Vagina (tissue), 2 donors: ENCODE results near the gene RHEBL1. TPM values are rescaled to one million over a fixed set of nuclear protein-coding genes. Genes with fewer than 3 reads are reported as not detected.

Experiments
- DNase-seq, 2 donors: peaks; one replicate each; pipeline ENCODE4 v3.0.0-alpha.2; 2017; ENCODE audit errors: extremely low spot score in 2 of 2
- H3K27ac ChIP-seq: fragments of 200-600 bp; sonication (generic); one replicate; pipeline ENCODE4 v1.5.1; 2019
- H3K27me3 ChIP-seq: fragments of 200-600 bp; sonication (generic); one replicate; pipeline ENCODE4 v1.5.1; 2019
- H3K36me3 ChIP-seq, 2 donors: fragments of 200-600 bp; sonication (generic); one replicate each; pipeline ENCODE4 v1.5.1; 2017 to 2019
- H3K4me1 ChIP-seq: fragments of 200-600 bp; sonication (generic); one replicate; pipeline ENCODE4 v1.5.1; 2019
- H3K4me3 ChIP-seq, 2 donors: fragments of 200-600 bp; sonication (generic); 1 replicate in 1 of 2; 2 replicates in 1 of 2; pipeline ENCODE4 v1.5.1; 2016 to 2019
- H3K9me3 ChIP-seq: fragments of 200-600 bp; sonication (generic); one replicate; pipeline ENCODE4 v1.5.1; 2019
- CTCF ChIP-seq, 3 experiments: fragments of 450-650 bp in 2 of 3; fragments of 200-600 bp in 1 of 3; sonication (generic) in 1 of 3; IDR thresholded peaks; one replicate each; pipeline ENCODE4 v1.5.1; 2017 to 2019; ENCODE audit warnings: antibody characterized with exemption in 3 of 3, mild to moderate bottlenecking in 2 of 3, moderate library complexity in 2 of 3
- POLR2A ChIP-seq, 2 donors: fragments of 450-650 bp; IDR thresholded peaks; one replicate each; pipeline ENCODE4 v1.6.1; 2017; ENCODE audit warnings: antibody characterized with exemption in 2 of 2, mild to moderate bottlenecking in 2 of 2, moderate library complexity in 2 of 2
- POLR2AphosphoS5 ChIP-seq, 2 donors: sonication (generic); formaldehyde crosslinking; IDR thresholded peaks; one replicate each; pipeline ENCODE4 v1.9.0; 2017; ENCODE audit warnings: antibody characterized with exemption in 2 of 2, mild to moderate bottlenecking in 2 of 2, low read depth in 1 of 2; ENCODE audit not compliant: insufficient read depth in 1 of 2
- intact Hi-C: fragments of 100-400 bp; cut with DNase I; formaldehyde crosslinking; loops from one replicate; pipeline ENCODE4 v1.15.1; 2023
- total RNA-seq: library from RNA; depleted of rRNA; stranded (reverse); fragments of >200 nt; gene quantifications from one replicate; pipeline ENCODE4 v1.2.3, GENCODE V29; 2016

Gene RHEBL1
- total RNA-seq, 1 donor from 2014 or later = 1.7 TPM

- intact Hi-C loops = no loop called here
- Histone ChIP-seq H3K27me3 (no peaks in the 10 kb centered on the region), H3K4me3 (no peak overlapping the region), H3K27ac (no peak overlapping the region), H3K9me3 (no peaks in the 10 kb centered on the region), H3K36me3 (no peaks in the 10 kb centered on the region), H3K4me1 (peaks cover 8% of the 10 kb centered on the region)
- DNase-seq = no peak
- TF ChIP-seq CTCF (IDR thresholded peaks at IDR 0.05) = no peak
- TF ChIP-seq POLR2AphosphoS5 (IDR thresholded peaks at IDR 0.05; ENCODE audit: insufficient read depth in 1 of 2, low read depth in 1 of 2) = no peak
- TF ChIP-seq POLR2A (IDR thresholded peaks at IDR 0.05) = no peak
Measured at GRCh38 chr12:49084438-49084837, 14.7 kb upstream of the RHEBL1 start.

GRCh38 chr12:49079793-49080192 lies 10.0 kb upstream of the RHEBL1 start:
- intact Hi-C loops = no loop called here
- H3K36me3 ChIP-seq = no peaks in the 10 kb centered on the region
- no peak overlapping the region for H3K4me3 ChIP-seq
- H3K9me3 ChIP-seq = no peaks in the 10 kb centered on the region
- DNase-seq = no peak
- H3K27ac ChIP-seq = no peak overlapping the region
- H3K4me1 ChIP-seq = no peaks in the 10 kb centered on the region
- TF ChIP-seq CTCF (IDR thresholded peaks at IDR 0.05) (no peak), POLR2AphosphoS5 (IDR thresholded peaks at IDR 0.05; ENCODE audit: insufficient read depth in 1 of 2, low read depth in 1 of 2) (no peak), POLR2A (IDR thresholded peaks at IDR 0.05) (no peak)
- H3K27me3 ChIP-seq = no peaks in the 10 kb centered on the region

- TF ChIP-seq POLR2A (IDR thresholded peaks at IDR 0.05) (no peak), CTCF (IDR thresholded peaks at IDR 0.05) (no peak), POLR2AphosphoS5 (IDR thresholded peaks at IDR 0.05; ENCODE audit: insufficient read depth in 1 of 2, low read depth in 1 of 2) (no peak)
Measured at GRCh38 chr12:49070971-49071370, 1.2 kb upstream of the RHEBL1 start.

GRCh38 chr12:49068879-49069506 lies 786 bp downstream of the RHEBL1 start:
- peak overlapping the region; percentile 72 for H3K27ac ChIP-seq
- H3K36me3 ChIP-seq = no peaks in the 10 kb centered on the region
- intact Hi-C loops = loop anchor here (10.0 kb wide), 1 partner anchor 56 kb away; no protein-coding TSS in a partner anchor
- H3K27me3 ChIP-seq = no peaks in the 10 kb centered on the region
- peaks cover 13% of the 10 kb centered on the region for H3K4me1 ChIP-seq
- DNase-seq = no peak
- peak overlapping the region; percentile 59 for H3K4me3 ChIP-seq
- TF ChIP-seq POLR2AphosphoS5 (IDR thresholded peaks at IDR 0.05; ENCODE audit: insufficient read depth in 1 of 2, low read depth in 1 of 2) = no peak
- no peaks in the 10 kb centered on the region for H3K9me3 ChIP-seq

More at GRCh38 chr12:49070971-49071370, 1.2 kb upstream of the RHEBL1 start:
- no peaks in the 10 kb centered on the region for H3K9me3 ChIP-seq
- H3K4me3 ChIP-seq = no peak overlapping the region
- no peaks in the 10 kb centered on the region for H3K27me3 ChIP-seq
- no peak overlapping the region for H3K27ac ChIP-seq
- peaks cover 13% of the 10 kb centered on the region for H3K4me1 ChIP-seq
- DNase-seq = no peak
- intact Hi-C loops = no loop called here
- no peaks in the 10 kb centered on the region for H3K36me3 ChIP-seq

GRCh38 chr12:49066120-49066519 lies 3.7 kb downstream of the RHEBL1 start:
- DNase-seq = no peak
- Histone ChIP-seq H3K27ac (no peak overlapping the region), H3K4me1 (peaks cover 21% of the 10 kb centered on the region), H3K4me3 (no peak overlapping the region), H3K9me3 (no peaks in the 10 kb centered on the region), H3K27me3 (no peaks in the 10 kb centered on the region), H3K36me3 (no peaks in the 10 kb centered on the region)
- no peak for TF ChIP-seq POLR2AphosphoS5 (IDR thresholded peaks at IDR 0.05; ENCODE audit: insufficient read depth in 1 of 2, low read depth in 1 of 2)
- no peak for TF ChIP-seq POLR2A (IDR thresholded peaks at IDR 0.05)
- no peak for TF ChIP-seq CTCF (IDR thresholded peaks at IDR 0.05)
- intact Hi-C loops = loop anchor here (10.0 kb wide), 1 partner anchor 59 kb away; no protein-coding TSS in a partner anchor
